GM18907 (cell line): ENCODE measurements around the gene DAB1.
"Not testable (repeated sequence)": the region's sequence is repeated elsewhere in the genome, so short reads cannot be mapped to it uniquely, and the experiment has no call there.

ENCODE experiments used
- ATAC-seq: cut with Tn5 transposase; IDR thresholded peaks from one replicate; pipeline ENCODE4 v1.9.1; 2021; ENCODE audit warnings: mild to moderate bottlenecking, moderate library complexity; ENCODE audit not compliant: unreplicated experiment

Gene DAB1

DNA sequence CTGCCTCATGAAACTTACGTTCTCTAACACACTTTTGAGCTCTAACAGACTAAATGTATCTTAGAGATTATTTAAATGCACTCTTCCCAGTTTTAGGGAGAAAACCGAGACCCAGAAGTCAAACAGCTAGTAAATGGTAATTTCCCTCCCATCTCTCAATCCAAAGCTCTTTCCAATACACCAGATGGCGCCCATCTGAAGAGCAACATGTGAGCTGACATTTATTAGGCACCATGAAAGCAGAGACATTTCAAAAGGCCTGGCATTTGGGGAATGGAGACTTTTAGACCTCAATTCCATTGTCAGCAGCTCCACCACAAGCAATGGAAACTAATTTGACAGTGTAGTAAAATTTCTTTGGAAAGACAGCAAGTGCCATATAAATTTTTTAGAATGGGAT, 191.4 kb downstream of the DAB1 start:
- no peak for ATAC-seq

DNA sequence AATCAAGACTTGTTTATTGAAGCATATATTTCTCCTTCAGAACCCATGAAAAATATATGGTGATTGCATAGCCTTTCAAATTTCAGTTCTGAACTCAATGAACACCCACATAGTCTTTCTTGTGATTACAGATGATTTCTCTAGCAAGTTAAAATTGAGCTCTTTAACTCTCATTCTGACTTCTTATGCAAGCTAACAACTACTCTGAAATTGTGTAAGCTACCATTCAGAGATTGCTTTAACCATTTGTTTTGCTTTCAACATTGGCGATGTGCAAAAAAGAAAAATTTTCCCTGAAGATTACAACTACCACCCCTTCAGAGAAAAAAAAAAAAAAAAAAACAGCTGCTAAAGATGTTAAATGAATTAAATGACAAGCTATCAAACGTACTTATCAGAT, 193.9 kb downstream of the DAB1 start:
- no peak for ATAC-seq

DNA sequence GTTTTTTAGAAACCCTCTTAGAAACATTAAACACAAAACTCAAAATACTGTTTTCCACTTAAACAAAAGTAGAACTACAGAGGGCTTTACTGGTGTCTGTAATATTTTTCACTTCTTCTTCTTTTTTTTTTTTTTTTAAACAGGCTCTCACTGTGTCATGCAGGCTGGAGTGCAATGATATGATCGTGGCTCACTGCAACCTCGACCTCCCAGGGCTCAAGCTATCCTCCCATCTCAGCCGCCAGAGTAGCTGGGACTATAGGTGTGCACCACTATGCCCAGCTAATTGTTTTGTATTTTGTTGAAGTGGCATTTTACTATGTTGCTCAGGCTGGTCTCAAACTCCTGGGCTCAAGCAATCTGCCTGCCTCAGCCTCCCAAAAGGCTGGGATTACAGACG, 194.8 kb downstream of the DAB1 start:
- ATAC-seq, result no peak

DNA sequence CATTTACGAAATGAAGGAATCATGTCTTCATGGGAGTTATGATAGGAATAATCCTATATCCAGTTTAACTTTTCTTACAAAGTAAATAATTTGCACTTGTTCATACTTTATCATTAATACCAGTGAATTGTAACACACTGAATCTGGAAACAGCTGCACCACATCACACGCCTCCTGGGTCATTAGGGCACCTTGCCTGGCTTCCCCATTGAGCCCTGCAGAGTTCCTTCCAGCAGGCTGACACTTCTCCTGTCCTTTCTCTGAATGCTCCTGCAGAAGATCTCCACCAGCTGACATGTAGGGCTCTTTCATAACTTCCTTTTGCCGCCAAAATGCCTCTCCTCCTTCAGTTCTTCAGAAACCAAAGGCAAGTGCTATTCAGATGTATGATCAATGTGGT, 201.1 kb downstream of the DAB1 start:
- no peak for ATAC-seq

DNA sequence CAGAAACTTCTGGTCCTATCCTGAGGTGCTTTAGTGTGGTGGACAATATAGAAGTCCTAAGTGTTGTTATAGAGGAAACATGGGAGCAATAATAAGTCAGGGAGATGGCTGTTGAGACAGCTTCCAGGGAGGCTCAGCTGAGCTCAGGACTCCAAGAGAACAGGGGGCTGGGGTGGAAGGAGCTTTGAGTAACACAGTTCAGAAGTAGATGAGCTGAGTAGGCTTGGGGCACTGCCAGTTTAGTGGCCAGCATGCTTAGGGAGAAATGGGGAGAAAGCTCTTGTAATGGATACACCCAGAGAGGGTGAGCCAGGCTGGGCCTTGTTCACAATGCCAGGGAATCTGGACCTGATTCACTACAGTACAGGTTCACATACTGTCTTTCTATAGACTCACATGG, 201.6 kb downstream of the DAB1 start:
- no peak for ATAC-seq

DNA sequence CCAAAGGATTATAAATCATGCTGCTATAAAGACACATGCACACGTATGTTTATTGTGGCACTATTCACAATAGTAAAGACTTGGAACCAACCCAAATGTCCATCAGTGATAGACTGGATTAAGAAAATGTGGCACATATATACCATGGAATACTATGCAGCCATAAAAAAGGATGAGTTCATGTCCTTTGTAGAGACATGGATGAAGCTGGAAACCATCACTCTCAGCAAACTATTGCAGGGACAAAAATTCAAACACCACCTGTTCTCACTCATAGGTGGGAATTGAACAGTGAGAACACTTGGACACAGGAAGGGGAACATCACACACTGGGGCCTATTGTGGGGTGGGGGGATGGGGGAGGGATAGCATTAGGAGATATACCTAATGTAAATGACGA, 203.0 kb downstream of the DAB1 start:
- ATAC-seq, result not testable (repeated sequence)

DNA sequence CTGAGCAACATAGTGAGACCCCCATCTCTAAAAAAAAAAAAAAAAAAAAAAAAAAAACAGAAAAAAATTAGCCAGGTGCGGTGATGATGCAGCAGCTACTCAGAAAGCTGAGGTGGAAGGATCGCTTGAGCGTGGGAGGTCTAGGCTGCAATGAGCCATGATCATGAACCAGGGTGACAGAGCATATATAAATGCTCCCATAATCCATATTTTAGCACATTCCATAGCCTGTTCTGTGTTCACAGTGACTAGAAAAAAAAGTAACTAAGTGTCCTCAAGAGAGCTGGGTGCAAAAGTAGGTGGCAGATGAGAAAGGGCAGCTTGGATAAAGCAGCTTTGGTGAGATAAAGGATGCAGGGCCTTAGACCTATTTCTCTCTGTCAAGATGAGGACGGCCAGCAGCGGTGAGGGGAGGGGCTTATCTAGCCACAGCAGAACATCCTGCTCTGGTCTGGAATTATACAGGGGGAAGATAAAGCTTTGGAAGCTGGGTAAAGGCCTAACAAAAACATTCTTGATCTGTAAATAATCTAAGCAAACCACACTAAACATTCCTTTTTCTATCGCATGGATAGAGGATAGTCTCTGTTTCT, 205.3 kb downstream of the DAB1 start:
- no peak for ATAC-seq

DNA sequence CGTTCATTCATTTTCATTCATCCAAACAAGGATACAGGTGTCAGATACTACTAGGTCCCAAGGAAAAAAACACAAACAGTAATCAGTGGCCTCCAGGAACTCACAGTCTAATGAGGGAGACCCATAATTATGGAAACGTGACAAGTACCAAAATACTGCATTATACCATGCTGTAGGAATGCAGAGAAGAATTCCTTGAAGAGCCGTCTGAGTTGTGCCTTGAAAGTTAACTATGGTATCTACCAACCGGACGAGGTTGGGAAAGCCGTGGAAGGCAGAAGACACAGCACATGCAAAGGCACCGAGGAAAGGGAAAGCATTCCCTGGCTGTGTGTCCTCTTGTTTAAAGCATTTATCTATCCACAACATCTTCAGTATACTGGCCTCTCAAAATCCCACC, 206.0 kb downstream of the DAB1 start:
- ATAC-seq, result no peak

DNA sequence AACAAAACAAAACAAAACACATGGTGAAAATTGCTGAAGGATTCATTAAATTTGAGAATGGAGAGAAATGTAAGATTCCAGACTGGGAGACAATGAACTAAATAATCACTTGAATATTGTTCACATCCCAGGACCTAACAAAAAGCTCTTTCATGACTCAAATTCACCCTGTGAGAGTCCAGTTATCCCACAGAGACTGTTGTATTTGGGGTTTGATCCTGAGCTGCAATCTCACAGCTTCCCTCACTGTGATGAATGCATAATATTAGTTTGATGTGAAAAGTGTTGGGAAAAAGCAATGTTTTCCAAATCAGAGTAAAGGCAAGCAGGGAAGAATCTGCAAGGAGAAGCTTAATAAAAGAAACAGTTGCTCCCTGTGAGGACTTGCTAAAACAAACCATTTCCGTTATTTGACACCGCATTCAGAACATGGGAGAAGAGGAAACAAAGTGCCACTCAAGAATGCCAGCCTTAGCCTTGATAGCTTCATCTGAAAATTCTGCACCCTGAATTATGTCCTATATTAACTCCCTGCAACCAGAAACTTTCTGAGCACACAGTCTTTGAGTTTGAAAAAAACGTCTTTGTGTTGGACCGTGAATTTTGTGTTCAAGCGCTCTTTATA, 208.8 kb downstream of the DAB1 start:
- no peak for ATAC-seq

DNA sequence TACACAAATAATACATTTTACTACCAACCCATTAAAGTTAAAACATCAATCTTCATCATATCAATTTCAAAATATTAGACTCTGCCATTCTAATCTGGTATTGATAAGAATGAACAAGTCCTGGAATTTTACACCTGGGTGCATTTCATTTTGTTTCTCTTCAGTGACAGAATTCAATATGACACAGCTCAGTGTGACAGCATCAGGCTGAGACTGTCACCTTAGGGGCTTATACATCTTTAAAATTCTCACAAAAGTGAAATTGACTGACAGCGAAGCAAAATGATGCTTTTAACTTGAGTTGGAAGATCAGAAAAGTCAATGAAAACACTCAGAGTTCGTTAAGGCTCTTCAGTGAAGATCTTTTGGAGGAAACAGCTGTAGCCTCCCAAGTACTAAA, 213.0 kb downstream of the DAB1 start:
- no peak for ATAC-seq

DNA sequence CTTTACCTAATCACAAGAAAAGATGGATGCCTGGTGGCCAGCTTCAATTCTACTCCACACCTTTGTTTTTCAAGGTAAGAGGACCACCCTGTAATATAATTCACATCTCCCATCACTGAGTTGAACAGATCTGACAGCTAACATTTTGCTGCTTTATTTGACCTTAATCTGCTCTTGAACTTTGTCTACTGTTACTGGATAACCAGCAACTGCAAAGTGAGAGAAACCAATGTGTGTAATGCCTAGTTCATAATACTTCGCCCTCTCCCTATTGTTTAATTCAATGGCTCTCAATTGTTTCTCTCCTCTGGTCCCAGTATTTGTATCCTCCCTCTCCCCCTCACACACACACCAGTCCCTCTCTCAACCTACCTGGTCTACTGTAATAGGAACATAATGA, 214.4 kb downstream of the DAB1 start:
- no peak for ATAC-seq

DNA sequence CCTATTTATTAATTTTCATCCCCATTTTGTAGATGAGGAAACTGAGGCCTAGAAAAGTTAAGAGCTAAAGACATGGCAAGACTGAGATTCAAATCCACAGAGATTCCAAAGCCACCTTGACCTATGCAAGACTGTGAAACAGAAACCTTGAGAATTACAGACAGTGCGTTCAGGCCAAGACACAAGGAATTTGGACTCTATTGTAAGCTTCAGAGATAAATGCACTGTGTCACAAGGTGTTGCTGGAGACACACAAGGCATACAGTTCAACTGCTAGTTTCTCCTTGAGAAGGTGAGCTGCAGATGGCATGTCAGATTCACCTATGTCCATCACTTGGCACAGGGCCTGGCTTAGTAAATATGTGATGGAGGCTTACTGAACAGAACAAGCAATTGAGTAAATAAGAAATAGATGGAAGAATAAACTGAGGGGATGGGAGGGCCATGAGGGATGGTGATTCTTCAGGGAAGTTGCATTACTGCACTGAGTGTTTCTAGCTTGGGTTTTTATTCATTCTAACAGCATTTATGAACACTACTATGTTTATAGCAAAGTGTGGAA, 215.0 kb downstream of the DAB1 start:
- ATAC-seq, result no peak

DNA sequence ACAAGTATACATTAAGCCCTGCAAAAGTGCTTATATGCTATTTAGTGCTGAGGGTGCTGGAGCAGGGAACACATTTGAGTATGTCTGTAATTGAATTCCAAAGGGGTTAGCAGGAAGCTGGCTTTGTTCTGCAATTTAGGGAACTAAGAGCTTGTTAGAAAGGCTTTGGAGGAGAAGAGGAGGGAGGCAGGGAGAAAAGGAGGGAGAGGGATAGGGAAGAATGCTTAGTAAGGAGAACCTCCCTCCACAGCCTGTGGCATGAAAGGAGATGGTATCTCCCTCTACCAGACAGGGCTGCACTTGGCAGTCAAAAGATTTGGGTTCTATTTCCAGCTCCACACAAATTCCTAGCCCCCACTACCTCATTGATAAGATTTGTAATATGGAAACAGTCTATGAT, 217.8 kb downstream of the DAB1 start:
- ATAC-seq, result no peak

DNA sequence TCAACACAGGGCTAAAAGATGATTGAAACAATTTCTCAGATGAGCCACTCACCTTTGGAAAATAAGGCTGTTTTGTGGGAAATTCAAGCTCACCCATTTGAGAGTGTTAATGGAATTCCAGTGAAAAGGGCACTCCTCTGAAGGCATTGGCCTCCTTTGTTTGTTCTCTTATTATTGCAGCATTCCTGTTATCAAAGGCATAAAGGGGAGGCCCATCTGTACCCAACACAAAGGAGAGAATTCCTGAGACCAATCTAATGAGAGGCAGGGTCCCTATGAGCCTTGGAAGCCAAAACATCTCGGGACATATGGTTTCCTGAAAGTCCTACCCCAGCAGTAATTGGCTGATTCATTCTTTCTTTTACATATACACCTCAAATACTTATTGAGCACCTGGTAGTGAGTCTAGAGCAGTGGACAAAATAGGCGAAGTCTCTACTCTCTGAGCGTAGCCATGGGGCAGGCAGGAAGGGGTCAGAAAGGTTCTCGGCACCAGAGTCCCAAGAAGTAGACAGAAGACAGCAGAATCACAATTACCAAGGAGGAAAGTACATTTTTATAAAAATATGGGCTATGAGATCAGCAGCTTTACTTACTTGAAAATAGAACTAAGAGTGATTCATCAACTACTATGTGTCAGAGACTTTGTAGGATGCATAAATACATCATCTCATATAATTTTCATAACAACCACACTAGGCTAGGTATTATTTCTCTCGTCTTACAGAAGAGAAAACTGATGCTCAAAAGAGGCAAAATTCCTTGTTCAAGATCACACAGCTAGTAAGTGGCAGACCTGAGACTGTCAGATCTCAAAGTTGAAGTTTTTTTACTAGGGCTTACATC, 218.7 kb downstream of the DAB1 start:
- ATAC-seq, result no peak

DNA sequence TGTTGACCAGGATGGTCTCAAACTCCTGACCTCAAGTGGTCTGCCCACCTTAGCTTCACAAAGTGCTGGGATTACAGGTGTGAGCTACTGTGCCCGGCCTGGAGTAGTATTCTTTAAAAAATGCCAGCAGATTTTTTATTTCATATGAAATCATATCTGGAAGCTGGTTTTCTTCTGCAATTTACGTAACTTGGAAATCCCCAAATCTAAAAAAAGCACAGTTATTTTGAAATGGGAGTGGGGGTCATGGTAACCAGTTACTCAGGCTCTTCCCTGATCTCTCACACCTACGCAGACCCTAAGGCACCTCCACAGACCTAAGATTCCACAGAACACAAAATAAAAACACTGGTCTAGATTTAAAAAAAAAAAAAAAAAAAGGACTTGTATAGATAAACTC, 219.8 kb downstream of the DAB1 start:
- ATAC-seq, result no peak

DNA sequence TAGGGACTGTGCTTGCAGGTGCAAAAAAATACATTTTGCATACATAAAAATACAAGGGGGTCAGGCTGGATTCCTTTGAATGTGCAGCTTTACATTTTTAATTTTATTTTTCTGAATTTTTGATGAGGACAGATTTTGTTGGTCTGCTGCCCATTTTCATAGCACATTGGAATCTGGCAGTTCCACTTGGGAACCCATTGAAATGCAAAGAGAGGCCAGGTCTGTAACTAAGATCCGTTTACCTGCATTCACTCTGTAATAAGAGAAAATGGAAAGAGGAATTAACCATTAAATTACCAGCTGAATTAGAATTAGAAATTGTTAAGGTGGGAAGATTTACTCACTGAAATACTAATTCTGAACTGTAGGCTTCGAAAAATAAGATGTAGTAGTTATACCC, 221.6 kb downstream of the DAB1 start:
- ATAC-seq, result no peak

DNA sequence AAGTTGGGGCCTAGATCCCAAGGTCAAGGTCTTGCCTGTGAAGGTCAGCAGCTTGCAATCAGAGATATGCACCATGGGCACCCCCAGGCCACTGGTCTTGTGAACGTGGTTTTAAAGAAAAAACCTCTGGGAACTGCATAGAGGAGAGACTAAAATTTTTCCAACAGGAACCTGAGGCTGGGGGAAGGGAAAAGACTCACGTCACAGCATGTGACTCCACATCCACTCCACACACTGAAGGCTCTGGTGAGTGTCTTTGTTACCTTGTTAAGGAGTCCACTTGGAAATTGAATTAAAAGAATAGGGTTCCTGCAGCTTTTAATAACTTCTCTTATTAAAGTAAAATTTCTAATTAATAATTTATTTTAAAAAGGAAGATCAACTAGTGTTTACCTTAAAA, 224.9 kb downstream of the DAB1 start:
- no peak for ATAC-seq

DNA sequence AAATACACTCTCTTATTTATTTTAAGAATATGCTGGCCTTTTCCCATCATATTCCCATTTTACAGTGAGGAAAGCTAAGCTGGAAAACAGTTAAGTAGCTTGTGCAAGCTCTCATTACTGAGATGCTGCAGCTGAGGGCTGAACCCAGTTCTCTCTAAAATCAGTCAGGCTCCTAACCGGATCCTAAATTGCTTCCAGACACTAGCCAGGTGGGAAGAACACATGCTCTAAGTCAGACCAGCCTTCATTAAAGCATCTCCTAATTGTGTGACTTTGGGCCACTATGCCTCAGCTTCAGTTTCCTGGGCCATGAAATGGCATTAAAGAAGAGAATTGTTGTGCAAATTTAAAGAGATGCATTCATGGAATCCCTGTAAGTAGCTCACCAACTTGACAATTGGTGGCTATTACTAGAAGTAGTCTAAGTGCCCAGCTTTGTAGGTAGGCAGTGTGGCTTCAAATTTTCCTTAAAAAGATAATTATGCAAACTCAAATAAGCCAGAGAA, 228.4 kb downstream of the DAB1 start:
- ATAC-seq, result no peak

DNA sequence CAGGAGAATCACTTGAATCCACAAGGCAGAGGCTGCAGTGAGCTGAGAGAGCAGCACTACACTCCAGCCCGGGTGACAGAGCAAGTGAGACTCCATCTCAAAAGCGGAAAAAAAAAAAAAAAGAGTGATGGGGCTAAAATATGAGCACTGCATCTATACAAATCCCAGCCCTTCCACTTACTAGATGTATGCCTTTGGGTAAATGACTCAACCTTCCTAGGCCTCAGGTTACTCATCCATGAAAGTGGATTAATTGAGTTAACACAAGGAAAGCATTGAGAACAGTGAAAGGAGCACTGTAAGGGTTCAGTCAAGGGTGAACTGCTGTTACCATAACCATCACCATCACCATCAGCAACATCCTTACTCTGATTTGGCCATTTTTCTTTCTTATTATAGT, 231.6 kb downstream of the DAB1 start:
- ATAC-seq, result no peak

DNA sequence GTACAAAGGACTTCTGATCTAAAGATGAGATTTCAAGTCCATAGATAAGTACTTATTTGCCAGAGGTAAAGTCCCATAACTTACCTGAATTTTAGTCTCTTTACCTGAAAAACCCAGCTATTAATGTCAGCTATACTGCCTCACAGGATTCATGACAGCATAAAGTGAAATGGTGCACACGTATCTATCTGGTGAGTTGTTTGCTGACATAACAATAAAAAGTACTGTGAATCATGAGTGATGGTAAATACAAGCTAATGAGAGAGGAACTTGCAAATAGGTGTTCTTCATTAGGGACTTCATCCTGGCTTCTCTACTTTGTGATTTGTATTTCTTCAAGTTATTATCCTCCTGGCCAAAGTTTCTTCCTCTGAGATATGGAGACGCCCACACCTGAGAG, 233.0 kb downstream of the DAB1 start:
- no peak for ATAC-seq

DNA sequence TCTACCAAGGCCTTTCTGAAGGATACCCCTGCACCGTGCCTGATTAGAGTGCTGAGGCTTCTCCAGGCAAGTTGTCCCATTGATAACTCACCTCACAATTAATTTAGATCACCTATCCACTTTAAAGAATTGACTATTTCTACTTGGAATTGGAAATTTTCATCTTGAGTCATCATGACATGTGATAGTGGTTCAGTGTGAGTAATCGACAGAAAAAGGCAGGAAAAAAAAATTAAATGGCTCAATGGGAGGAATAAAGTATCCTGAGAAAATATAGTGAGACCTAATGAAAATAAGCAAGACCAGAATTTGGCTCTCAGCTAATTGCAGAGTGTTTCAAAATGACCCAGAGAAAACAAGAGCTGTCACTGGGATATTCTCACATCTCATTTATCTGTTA, 235.7 kb downstream of the DAB1 start:
- ATAC-seq, result no peak

DNA sequence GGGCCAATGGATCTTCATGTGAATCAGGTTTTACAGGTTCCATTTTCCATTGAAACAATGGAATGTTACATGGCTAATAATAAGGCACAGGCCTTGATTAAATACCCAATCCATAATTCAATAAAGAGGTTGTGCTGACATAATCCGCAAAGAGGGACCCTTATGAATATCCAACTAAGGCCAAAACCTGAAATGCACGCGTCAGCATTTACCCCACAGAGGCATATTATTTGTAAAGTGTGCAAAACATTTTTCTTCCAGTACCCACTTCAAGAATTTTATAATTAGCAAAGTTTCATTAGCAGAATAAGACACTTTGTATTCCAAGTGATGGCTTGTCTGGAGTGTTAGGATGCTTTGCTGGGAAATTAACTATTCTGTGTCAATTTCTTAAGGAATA, 237.4 kb downstream of the DAB1 start:
- ATAC-seq, result no peak
